Fibroblast of villous mesenchyme (primary cell): ENCODE measurements around the gene ERCC6L. TPM values are rescaled to one million over a fixed set of nuclear protein-coding genes. Genes with fewer than 3 reads are reported as not detected.
"Not testable (repeated sequence)": the region's sequence is repeated elsewhere in the genome, so short reads cannot be mapped to it uniquely, and the experiment has no call there.

Source experiments
- DNase-seq: peaks from one replicate; pipeline ENCODE4 v3.0.0-alpha.2; 2010; ENCODE audit warnings: low read depth
- H3K4me3 ChIP-seq: 2 replicates; pipeline ENCODE4 v1.5.1; 2011; ENCODE audit warnings: low read depth, mild to moderate bottlenecking, low read length
- CTCF ChIP-seq: IDR thresholded peaks from 2 replicates; pipeline ENCODE4 v1.5.1; 2012; ENCODE audit warnings: low read depth, mild to moderate bottlenecking, low read length; ENCODE audit not compliant: insufficient read depth
- small RNA-seq: library from RNA; depleted of rRNA; stranded (forward); fragments of <200 nt; gene quantifications from one replicate; pipeline ENCODE3, GENCODE V24; 2012
- total RNA-seq: library from RNA; depleted of rRNA; stranded (reverse); fragments of >200 nt; gene quantifications from 2 replicates; pipeline ENCODE4 v1.2.3, GENCODE V29; 2012

ERCC6L gene
- total RNA-seq, 1 donor, result 5.6 TPM

GRCh38 chrX:72176981-72177380 lies 61.8 kb downstream of the ERCC6L start:
- DNase-seq, result no peak
- no peak overlapping the region for H3K4me3 ChIP-seq
- no peak for TF ChIP-seq CTCF

GRCh38 chrX:72176289-72176688 lies 62.5 kb downstream of the ERCC6L start:
- DNase-seq, result not testable (repeated sequence)

GRCh38 chrX:72169008-72169728 lies 69.7 kb downstream of the ERCC6L start:
- DNase-seq, result peak; percentile 30
- H3K4me3 ChIP-seq, result no peak overlapping the region
- no peak for TF ChIP-seq CTCF

More at GRCh38 chrX:72176289-72176688, 62.5 kb downstream of the ERCC6L start:
- H3K4me3 ChIP-seq, result not testable (repeated sequence)

GRCh38 chrX:72165551-72165950 lies 73.3 kb downstream of the ERCC6L start:
- no peak for TF ChIP-seq CTCF
- DNase-seq, result no peak
- H3K4me3 ChIP-seq, result no peak overlapping the region

GRCh38 chrX:72159769-72160168 lies 79.1 kb downstream of the ERCC6L start:
- DNase-seq, result no peak
- TF ChIP-seq CTCF, result no peak
- H3K4me3 ChIP-seq, result no peak overlapping the region

- DNase-seq, result no peak
- TF ChIP-seq CTCF, result no peak
- no peak overlapping the region for H3K4me3 ChIP-seq
These were observed 80.1 kb downstream of the ERCC6L start for GRCh38 chrX:72158773-72159172.

Small RNAs within 50 kb of the gene (small RNA-seq; reads per million reads assigned to genes)
- not detected for gene RF00019

Other genes with a start within 250 kb of the ERCC6L start
- 1.3 and 2.2 TPM in 2 replicates for gene RTL5, start 107.1 kb downstream of the ERCC6L start, total RNA-seq
- gene PIN4, start 57.3 kb downstream of the ERCC6L start, total RNA-seq, result 6.9 and 10.6 TPM in 2 replicates
- gene RPS4X, start 38.2 kb upstream of the ERCC6L start, total RNA-seq, result 744 and 806 TPM in 2 replicates
- gene CITED1, start 66.9 kb upstream of the ERCC6L start, total RNA-seq, result not detected in 2 replicates